ENCODE results near the gene MIOX.

MIOX gene

GRCh38 chr22:50505776-50506610 lies 19.3 kb downstream of the MIOX start:
- no peaks in the 10 kb centered on the region for H3K9me3 ChIP-seq (replicated peaks in 1 of 11)
- H3K4me1 ChIP-seq, result peaks cover 35 to 49% (median 45%) of the 10 kb centered on the region in 10 experiments
- H3K27ac ChIP-seq, result peak overlapping the region in 10 of 11 experiments; percentile 22 to 86 (median 80); a peak in 15 of 22 replicates
- H3K27me3 ChIP-seq, result no peaks in the 10 kb centered on the region
- peak overlapping the region; percentile 85 to 100 (median 99) for H3K4me2 ChIP-seq
- H3K4me3 ChIP-seq, result peak overlapping the region; percentile 81 to 97 (median 92)
- H3K36me3 ChIP-seq, result peaks cover 25 to 51% (median 41%) of the 10 kb centered on the region in 11 experiments
- peak overlapping the region; percentile 81 to 92 (median 89); a peak in 21 of 22 replicates for H3K9ac ChIP-seq
- H4K20me1 ChIP-seq, result peaks cover 0 to 62% (median 43%) of the 10 kb centered on the region in 11 experiments; a peak in 20 of 22 replicates
- TF ChIP-seq Cebpa-rat (IDR thresholded peaks at IDR 0.05), result no peak

GRCh38 chr22:50506611-50507420 lies 20.2 kb downstream of the MIOX start:
- H3K4me2 ChIP-seq, result peak overlapping the region; percentile 85 to 100 (median 99)
- H3K9me3 ChIP-seq (replicated peaks in 1 of 11), result no peaks in the 10 kb centered on the region
- peak overlapping the region; percentile 81 to 92 (median 89) for H3K9ac ChIP-seq
- TF ChIP-seq Cebpa-rat (IDR thresholded peaks at IDR 0.05), result no peak
- peaks cover 35 to 49% (median 45%) of the 10 kb centered on the region in 10 experiments for H3K4me1 ChIP-seq
- peaks cover 0 to 64% (median 44%) of the 10 kb centered on the region in 11 experiments; a peak in 20 of 22 replicates for H4K20me1 ChIP-seq
- no peaks in the 10 kb centered on the region for H3K27me3 ChIP-seq
- H3K4me3 ChIP-seq, result peak overlapping the region; percentile 81 to 97 (median 92)
- H3K27ac ChIP-seq, result peak overlapping the region; percentile 70 to 86 (median 79)
- peaks cover 27 to 56% (median 43%) of the 10 kb centered on the region in 11 experiments for H3K36me3 ChIP-seq

GRCh38 chr22:50507421-50507990 lies 20.8 kb downstream of the MIOX start, which contains the start of gene LMF2:
LMF2 (minus strand) TSS chr22:50507702; CDS start chr22:50507675, 27 bp downstream.
- H3K27ac ChIP-seq, result peak within 1 kb of the TSS; percentile 70 to 88 (median 86)
- H4K20me1 ChIP-seq, result peaks cover 0 to 64% (median 45%) of the 10 kb centered on the region in 11 experiments; a peak in 20 of 22 replicates
- peak within 1 kb of the TSS; percentile 81 to 97 (median 92) for H3K4me3 ChIP-seq
- H3K4me1 ChIP-seq, result peaks cover 35 to 48% (median 45%) of the 10 kb centered on the region in 10 experiments
- TF ChIP-seq Cebpa-rat (IDR thresholded peaks at IDR 0.05), result no peak
- H3K27me3 ChIP-seq, result no peaks in the 10 kb centered on the region
- H3K4me2 ChIP-seq, result peak within 1 kb of the TSS; percentile 94 to 100 (median 99)
- H3K36me3 ChIP-seq, result peaks cover 24 to 56% (median 39%) of the 10 kb centered on the region in 11 experiments
- H3K9ac ChIP-seq, result peak within 1 kb of the TSS; percentile 81 to 92 (median 89)
- no peaks in the 10 kb centered on the region for H3K9me3 ChIP-seq (replicated peaks in 1 of 11)

GRCh38 chr22:50507991-50508884 lies 21.6 kb downstream of the MIOX start, which contains the start of gene NCAPH2:
NCAPH2 (plus strand) TSS chr22:50508224; CDS start chr22:50508338, 114 bp downstream.
- Histone ChIP-seq H3K4me3 (peak within 1 kb of the TSS; percentile 81 to 97 (median 92)), H3K36me3 (peaks cover 17 to 56% (median 36%) of the 10 kb centered on the region in 11 experiments), H4K20me1 (peaks cover 0 to 65% (median 47%) of the 10 kb centered on the region in 11 experiments; a peak in 20 of 22 replicates), H3K9ac (peak within 1 kb of the TSS; percentile 81 to 92 (median 89)), H3K27me3 (no peaks in the 10 kb centered on the region), H3K4me2 (peak within 1 kb of the TSS; percentile 94 to 100 (median 99)), H3K27ac (peak within 1 kb of the TSS; percentile 70 to 88 (median 86)), H3K4me1 (peaks cover 35 to 48% (median 44%) of the 10 kb centered on the region in 10 experiments), H3K9me3 (replicated peaks in 1 of 11) (no peaks in the 10 kb centered on the region)
- no peak for TF ChIP-seq Cebpa-rat (IDR thresholded peaks at IDR 0.05)

- H3K4me2 ChIP-seq, result peak overlapping the region; percentile 81 to 99 (median 92)
- H4K20me1 ChIP-seq, result peaks cover 0 to 72% (median 54%) of the 10 kb centered on the region in 11 experiments; a peak in 20 of 22 replicates
- H3K36me3 ChIP-seq, result peaks cover 16 to 60% (median 39%) of the 10 kb centered on the region in 11 experiments
- no peaks in the 10 kb centered on the region for H3K9me3 ChIP-seq (replicated peaks in 1 of 11)
- peaks cover 35 to 48% (median 44%) of the 10 kb centered on the region in 10 experiments for H3K4me1 ChIP-seq
- H3K4me3 ChIP-seq, result peak overlapping the region; percentile 60 to 80 (median 70)
- H3K27ac ChIP-seq, result peak overlapping the region in 10 of 11 experiments; percentile 61 to 88 (median 83); a peak in 18 of 22 replicates
- no peak for TF ChIP-seq Cebpa-rat (IDR thresholded peaks at IDR 0.05)
- H3K9ac ChIP-seq, result peak overlapping the region; percentile 75 to 91 (median 86)
- no peaks in the 10 kb centered on the region for H3K27me3 ChIP-seq
These were observed 22.2 kb downstream of the MIOX start for GRCh38 chr22:50508897-50509296.

- no peak overlapping the region for H3K27ac ChIP-seq
- peaks cover 0 to 85% (median 64%) of the 10 kb centered on the region in 11 experiments; a peak in 17 of 22 replicates for H4K20me1 ChIP-seq
- H3K4me1 ChIP-seq, result peaks cover 20 to 40% (median 32%) of the 10 kb centered on the region in 10 experiments
- H3K27me3 ChIP-seq, result no peaks in the 10 kb centered on the region
- H3K9ac ChIP-seq, result 0 out of 22 replicates have a peak overlapping the region, but pooled peaks of 2 of the 11 experiments have one; percentile 3 to 13
- no peaks in the 10 kb centered on the region for H3K9me3 ChIP-seq (replicated peaks in 1 of 11)
- H3K4me3 ChIP-seq, result no peak overlapping the region
- peaks cover 11 to 82% (median 58%) of the 10 kb centered on the region in 11 experiments for H3K36me3 ChIP-seq
- no peak overlapping the region for H3K4me2 ChIP-seq
- no peak for TF ChIP-seq Cebpa-rat (IDR thresholded peaks at IDR 0.05)
These were observed 26.5 kb downstream of the MIOX start for GRCh38 chr22:50513175-50513574.

GRCh38 chr22:50516068-50516467 lies 29.4 kb downstream of the MIOX start:
- H3K27me3 ChIP-seq, result no peaks in the 10 kb centered on the region
- peaks cover 31 to 94% (median 80%) of the 10 kb centered on the region in 11 experiments for H3K36me3 ChIP-seq
- no peak overlapping the region for H3K27ac ChIP-seq
- no peaks in the 10 kb centered on the region for H3K9me3 ChIP-seq (replicated peaks in 1 of 11)
- H3K4me1 ChIP-seq, result peaks cover 0 to 19% (median 15%) of the 10 kb centered on the region in 10 experiments; a peak in 15 of 20 replicates
- H3K9ac ChIP-seq, result peak overlapping the region in 6 of 11 experiments; percentile 4 to 48 (median 24); a peak in 4 of 22 replicates
- peaks cover 0 to 79% (median 64%) of the 10 kb centered on the region in 11 experiments; a peak in 17 of 22 replicates for H4K20me1 ChIP-seq
- H3K4me2 ChIP-seq, result peak overlapping the region in 5 of 11 experiments; percentile 24 to 57 (median 36); a peak in 8 of 22 replicates
- TF ChIP-seq Cebpa-rat (IDR thresholded peaks at IDR 0.05), result no peak
- H3K4me3 ChIP-seq, result no peak overlapping the region
